ENCODE data around the gene IGF2R.
"Not testable (repeated sequence)": the region's sequence is repeated elsewhere in the genome, so short reads cannot be mapped to it uniquely, and the experiment has no call there.

The IGF2R gene

DNA sequence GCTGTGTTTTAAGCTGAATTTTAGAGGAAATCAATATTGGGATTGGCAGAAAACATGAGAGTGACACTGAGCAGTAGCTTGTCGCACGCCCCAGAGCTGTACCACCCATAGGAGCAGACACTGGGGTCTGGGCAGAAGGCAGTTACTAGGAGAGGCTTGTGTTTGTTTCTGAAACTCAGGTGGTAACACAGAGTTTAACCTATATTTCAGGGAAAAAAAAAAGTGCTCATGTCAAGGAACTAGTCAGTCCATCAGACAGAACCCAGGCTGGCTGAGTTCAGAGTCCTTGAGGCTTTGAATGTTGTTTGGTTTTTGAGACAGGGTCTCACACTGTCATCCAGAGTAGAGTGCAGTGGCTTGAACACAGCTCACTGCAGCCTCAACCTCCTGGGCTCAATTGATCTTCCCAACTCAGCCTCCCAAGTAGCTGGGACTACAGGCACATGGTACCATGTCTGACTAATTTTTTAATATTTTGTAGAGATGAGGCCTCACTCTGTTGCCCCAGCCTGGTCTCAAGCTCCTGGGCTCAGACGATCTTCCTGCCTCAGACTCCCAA is 159.3 kb downstream of the IGF2R start:
- no peak for DNase-seq

DNA sequence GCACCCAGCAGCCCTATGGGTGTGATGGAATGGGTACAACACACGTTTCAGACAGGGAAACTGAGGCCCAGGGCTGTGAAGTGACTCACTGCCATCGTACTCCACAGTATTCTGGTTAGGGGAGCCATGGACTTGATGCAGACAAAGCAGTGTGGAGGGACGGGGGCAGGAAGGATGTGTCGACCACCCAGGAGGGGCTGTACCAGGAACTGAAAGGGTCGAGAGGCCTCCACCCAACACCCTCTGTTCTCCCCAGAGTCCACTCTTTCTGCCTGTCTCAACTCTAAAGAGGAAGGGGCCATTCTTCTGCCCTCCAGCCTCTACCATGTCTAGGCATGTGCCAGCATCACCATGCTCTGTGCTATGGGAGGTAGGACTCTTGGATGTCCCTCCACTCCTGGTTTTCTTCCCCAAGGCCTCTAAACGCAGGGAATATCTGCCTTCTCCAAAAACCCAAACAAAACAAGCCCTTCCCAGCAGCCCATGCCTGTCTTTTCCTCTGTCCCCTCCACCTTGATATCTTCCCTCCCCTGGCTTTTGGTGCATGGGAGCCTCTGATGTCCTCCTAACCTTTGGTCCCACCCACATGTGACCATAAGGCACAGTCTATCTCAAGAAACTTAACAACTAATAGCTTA is 160.1 kb downstream of the IGF2R start:
- DNase-seq, result no peak

- DNase-seq, result no peak
These were observed 161.2 kb downstream of the IGF2R start for GRCh38 chr6:160129881-160130615.

DNA sequence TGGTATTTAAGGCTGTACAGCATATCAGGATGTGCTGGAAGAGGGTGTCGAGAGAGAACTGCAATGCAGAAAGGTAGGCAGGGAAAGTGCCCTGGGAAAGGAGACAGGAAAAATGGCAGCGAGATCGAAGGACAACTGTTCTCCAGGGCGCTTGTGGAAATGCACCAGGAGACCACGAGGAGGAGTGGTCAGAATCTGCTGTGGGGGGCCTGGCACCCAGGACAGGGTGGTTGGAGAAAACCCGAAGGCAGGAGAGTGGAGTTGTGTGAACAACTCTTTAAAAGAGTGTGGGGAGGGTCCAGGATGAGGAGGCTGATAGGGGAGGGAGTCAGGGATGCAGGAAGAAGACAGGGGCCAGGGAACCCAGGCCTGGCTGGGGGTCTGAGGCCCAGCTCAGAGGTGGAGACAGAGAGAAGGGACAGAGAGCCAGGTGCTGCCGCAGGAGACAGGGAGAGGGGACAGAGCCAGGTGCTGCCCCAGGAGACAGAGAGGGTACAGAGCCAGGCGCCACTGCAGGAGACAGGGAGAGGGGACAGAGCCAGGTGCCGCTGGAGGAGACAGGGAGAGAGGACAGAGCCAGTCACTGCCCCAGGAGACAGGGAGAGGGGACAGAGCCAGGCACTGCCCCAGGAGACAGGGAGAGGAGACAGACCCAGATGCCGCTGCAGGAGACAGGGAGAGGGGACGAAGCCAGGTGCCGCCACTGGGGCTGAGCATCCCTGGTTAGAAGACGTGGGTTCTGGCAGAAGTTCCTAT is 162.0 kb downstream of the IGF2R start:
- DNase-seq, result no peak

DNA sequence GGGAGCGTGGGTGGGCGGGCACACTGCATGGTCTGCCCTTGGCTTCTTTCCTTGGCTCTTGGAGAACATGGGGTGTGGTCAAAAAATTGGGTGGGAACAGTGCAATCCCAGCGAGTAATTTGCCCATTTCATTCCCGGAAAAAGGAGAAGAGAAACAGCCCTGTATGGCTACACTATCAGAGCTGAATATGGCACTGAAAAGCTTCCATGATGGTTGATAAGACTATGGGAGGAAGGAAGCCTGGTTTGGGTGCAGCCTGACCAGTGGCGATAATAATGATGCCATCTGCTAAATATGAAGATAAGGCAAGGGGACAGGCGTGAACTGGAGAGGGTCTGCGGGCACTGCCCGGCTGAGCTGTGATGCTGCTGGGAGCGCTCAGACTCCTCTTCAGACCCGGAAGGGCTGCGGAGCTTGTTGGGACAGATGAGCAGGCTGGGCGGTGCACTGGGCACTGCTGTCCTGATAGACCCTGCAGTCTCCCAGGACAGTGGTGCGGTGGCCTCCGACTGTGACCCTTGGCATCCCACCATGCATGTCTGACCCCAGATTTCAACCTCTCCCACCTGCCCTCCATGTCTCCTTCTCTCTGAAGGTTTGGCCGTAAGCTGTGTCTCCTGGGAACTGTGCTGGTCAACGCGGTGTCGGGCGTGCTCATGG is 162.9 kb downstream of the IGF2R start:
- DNase-seq, result no peak

GRCh38 chr6:160132297-160132637 is 163.4 kb downstream of the IGF2R start:
- DNase-seq, result no peak

- DNase-seq, result no peak
These were observed 164.0 kb downstream of the IGF2R start for GRCh38 chr6:160132776-160133338.

GRCh38 chr6:160133441-160134336 is 164.8 kb downstream of the IGF2R start:
- no peak for DNase-seq

GRCh38 chr6:160134337-160134751 is 165.5 kb downstream of the IGF2R start:
- DNase-seq, result not testable (repeated sequence)

DNA sequence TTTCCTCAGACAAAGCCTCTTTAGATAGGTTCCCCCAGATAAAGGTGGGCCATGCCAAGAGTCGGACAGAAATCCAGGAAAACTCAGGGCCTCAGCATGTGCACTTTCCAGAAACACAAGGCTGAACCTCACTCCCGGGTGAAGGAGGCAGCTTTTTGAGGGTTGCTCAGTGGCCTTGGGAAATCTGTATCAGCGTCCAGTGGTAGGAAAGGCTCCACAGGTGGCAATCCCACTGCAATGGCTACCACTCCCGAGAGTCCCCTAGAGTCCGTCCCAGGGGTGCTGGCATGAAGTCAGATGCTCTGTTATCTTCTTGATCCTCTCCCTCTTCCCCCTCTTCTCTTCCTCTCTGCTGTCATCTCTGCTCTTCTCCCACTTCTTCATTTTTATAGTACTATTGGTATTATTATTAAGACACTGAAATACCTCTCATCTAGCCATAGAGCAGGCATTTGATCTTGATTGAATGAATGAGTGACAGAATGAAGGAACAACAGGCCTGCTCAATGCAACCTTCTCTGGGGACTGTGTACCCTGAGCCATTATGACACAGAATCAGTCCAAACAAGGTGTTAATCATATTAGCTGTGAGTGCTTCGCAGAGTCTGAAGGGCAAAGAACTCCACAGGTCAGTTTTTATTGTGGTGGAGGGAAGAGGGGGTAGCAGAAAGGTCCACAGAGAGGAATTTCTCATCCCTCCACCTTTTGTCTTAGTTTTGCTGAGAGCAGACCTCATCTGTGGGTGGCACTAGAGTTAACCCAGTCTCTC is 166.1 kb downstream of the IGF2R start:
- DNase-seq, result no peak

GRCh38 chr6:160135907-160136655 is 167.2 kb downstream of the IGF2R start:
- no peak for DNase-seq

DNA sequence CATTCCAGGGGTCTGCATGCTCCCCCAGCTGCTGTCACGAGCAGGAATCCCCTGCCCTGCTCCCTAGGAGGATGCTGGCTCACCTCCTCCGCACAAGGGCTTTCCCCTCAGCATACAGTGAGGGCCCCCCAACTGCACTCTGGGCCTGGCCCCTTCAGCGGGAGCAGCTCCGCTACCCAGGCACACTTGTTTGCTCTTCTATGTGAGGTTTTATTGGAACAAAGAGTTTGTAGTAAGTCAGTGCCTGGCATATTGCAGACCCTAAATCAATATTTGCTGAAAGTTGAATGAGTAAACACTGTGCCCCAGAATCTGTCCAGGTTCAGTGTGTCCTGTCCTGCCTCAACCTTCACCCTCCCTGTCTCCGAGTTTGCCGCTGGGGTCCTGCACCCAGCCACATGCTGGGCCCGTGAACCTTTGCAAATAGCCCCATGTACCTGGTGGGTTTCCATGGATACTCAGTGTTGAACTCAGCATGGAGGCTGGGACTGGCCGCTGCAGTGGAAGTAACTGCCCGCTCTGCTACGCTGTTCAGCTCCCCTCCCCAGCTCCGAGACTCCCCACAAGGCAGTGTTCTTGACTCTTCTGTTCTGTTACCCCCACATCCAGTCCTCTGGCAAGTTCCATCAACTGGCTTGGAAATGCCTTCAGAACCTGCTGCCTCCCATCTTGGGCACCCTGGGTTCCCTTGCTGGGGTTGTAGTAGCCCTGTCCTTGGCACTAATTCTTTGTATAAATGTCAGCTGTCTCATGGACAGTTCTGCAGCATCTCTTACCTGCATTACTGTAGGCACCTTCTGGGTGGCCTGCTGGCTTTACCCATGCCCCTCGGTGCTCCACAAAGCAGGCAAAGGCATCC is 168.5 kb downstream of the IGF2R start:
- no peak for DNase-seq

DNA sequence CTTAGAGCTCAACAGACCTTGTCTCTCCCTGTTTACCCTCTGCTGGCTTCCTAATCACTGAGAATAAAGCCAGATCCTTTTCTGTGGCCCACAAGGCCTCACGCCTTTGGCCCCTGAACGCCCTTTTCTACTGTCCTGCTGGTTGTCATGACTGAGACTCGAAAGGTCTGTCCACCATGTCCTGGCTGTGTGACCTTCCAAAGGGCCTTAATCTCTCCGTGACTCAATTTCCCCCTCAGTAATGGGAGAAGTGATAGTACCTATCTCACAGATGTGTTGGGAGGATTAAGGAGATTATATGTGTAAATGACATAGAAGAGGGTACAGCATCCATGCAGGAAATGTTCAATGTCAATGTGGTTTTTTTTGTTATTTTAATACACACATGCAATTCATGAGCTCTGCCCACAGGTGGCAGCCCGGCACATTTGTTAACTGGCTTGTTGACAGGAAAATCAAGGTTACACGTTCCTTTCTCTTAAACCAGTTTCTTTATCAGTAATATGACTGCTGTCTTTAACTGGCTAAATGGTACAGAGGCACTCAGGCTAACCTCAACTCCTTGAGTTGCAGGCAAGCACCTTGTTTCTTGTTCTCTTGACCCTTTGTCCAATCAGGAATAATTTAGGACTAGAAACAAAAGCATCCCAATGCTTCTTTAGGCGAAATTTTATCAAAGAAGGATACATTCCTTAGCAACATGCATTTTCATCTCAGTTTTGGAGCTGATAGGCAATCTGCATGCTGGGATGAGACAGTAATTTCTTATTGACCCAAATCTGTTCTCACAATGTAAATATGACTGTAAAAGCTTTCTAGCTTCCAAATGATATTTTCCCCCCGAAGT is 169.3 kb downstream of the IGF2R start:
- peak; percentile 49 for DNase-seq

DNA sequence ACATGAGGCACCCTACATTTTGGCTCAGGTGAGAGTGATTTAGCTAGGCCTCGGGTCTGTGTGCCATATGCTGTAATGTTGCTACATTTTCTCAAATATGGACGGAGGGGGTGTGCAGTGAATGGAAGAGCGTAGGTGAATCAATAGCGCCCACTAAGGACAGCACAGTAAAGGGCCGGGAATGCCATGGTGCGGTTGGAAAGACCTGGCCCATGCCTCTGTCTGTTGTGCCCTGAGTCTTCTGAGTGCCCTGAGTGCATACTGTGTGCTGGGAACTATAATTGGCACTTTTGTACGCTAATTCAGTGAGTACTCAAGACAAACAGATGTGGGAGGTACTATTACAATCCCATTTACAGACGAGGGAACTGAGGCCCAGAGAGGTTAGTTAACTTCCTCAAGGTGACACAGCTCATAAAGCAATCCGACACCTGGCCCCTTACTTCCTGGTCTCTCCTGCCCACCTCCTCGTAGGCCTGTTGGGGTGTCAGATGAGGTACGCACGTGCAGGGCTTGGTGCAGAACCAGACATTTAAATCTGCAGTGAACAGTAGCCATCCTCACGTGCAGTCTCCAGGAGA is 170.0 kb downstream of the IGF2R start:
- no peak for DNase-seq

GRCh38 chr6:160139420-160139851 is 170.6 kb downstream of the IGF2R start:
- DNase-seq, result no peak

GRCh38 chr6:160140493-160140892 is 171.6 kb downstream of the IGF2R start:
- not testable (repeated sequence) for DNase-seq

GRCh38 chr6:160141001-160141726 is 172.3 kb downstream of the IGF2R start:
- no peak for DNase-seq
